ACC112 (cell line): ENCODE measurements around the gene RASSF4.

Source experiments
- H2AFZ ChIP-seq: fragments of 200-600 bp; sonication (generic); one replicate; pipeline ENCODE4 v1.6.0; 2017; ENCODE audit warnings: antibody characterized with exemption, low read length; ENCODE audit not compliant: unreplicated experiment
- H3K27ac ChIP-seq: fragments of 200-600 bp; sonication (generic); 2 replicates; pipeline ENCODE4 v1.5.1; 2014; ENCODE audit warnings: low read depth, mild to moderate bottlenecking, antibody characterized with exemption, low read length, moderate library complexity
- H3K27me3 ChIP-seq: fragments of 200-600 bp; sonication (generic); 2 replicates; pipeline ENCODE4 v1.6.1; 2014; ENCODE audit warnings: mild to moderate bottlenecking, antibody characterized with exemption, low read length, moderate library complexity, mixed read lengths; ENCODE audit not compliant: insufficient read depth
- H3K36me3 ChIP-seq: fragments of 200-600 bp; sonication (generic); 2 replicates; pipeline ENCODE4 v1.6.1; 2016; ENCODE audit warnings: mild to moderate bottlenecking, antibody characterized with exemption, low read length, moderate library complexity, mixed read lengths; ENCODE audit not compliant: insufficient read depth
- H3K4me1 ChIP-seq: fragments of 200-600 bp; sonication (generic); one replicate; pipeline ENCODE4 v1.6.1; 2016; ENCODE audit warnings: low read length, mixed read lengths; ENCODE audit not compliant: insufficient read depth, unreplicated experiment, control insufficient read depth
- H3K4me3 ChIP-seq: fragments of 200-600 bp; sonication (generic); 2 replicates; pipeline ENCODE4 v1.5.1; 2014; ENCODE audit warnings: mild to moderate bottlenecking, low read depth, low read length
- H3K79me2 ChIP-seq: fragments of 200-600 bp; sonication (generic); one replicate; pipeline ENCODE4 v1.6.0; 2016; ENCODE audit warnings: low read length; ENCODE audit not compliant: control insufficient read depth, unreplicated experiment, insufficient read depth

The RASSF4 gene

GRCh38 chr10:45034301-45034700 lies 74.7 kb downstream of the RASSF4 start:
- H3K4me1 ChIP-seq: peaks cover 7% of the 10 kb centered on the region
- H3K4me3 ChIP-seq: no peak overlapping the region
- H2AFZ ChIP-seq: no peak overlapping the region
- no peaks in the 10 kb centered on the region for H3K27me3 ChIP-seq
- H3K27ac ChIP-seq: no peak overlapping the region
- H3K79me2 ChIP-seq: no peaks in the 10 kb centered on the region
- H3K36me3 ChIP-seq: no peaks in the 10 kb centered on the region

GRCh38 chr10:45035673-45036072 lies 76.1 kb downstream of the RASSF4 start:
- H3K27me3 ChIP-seq: no peaks in the 10 kb centered on the region
- H2AFZ ChIP-seq: no peak overlapping the region
- H3K4me1 ChIP-seq: peaks cover 9% of the 10 kb centered on the region
- H3K79me2 ChIP-seq: no peaks in the 10 kb centered on the region
- H3K36me3 ChIP-seq: no peaks in the 10 kb centered on the region
- H3K4me3 ChIP-seq: no peak overlapping the region
- no peak overlapping the region for H3K27ac ChIP-seq

- Histone ChIP-seq H3K4me1 (peaks cover 11% of the 10 kb centered on the region), H3K27ac (peak overlapping the region; percentile 33), H3K36me3 (no peaks in the 10 kb centered on the region), H3K79me2 (no peaks in the 10 kb centered on the region), H2AFZ (peak overlapping the region; percentile 16), H3K27me3 (no peaks in the 10 kb centered on the region), H3K4me3 (no peak overlapping the region)
These were observed 81.4 kb downstream of the RASSF4 start for GRCh38 chr10:45040921-45041542.

- Histone ChIP-seq H3K27ac (no peak overlapping the region), H3K4me3 (no peak overlapping the region), H3K27me3 (no peaks in the 10 kb centered on the region), H3K79me2 (no peaks in the 10 kb centered on the region), H2AFZ (no peak overlapping the region), H3K36me3 (no peaks in the 10 kb centered on the region), H3K4me1 (peaks cover 11% of the 10 kb centered on the region)
These were observed 84.7 kb downstream of the RASSF4 start for GRCh38 chr10:45044290-45044689.
